Measurements from ENCODE around the gene BNC1. TPM values are rescaled to one million over a fixed set of nuclear protein-coding genes. Genes with fewer than 3 reads are reported as not detected.

BNC1 gene
- total and polyA plus RNA-seq, 4 donors = 0.13 to 0.21 TPM; not detected in 2

- H3K36me3 ChIP-seq (ENCODE audit: control insufficient read depth in 1 of 2, insufficient read depth in 2 of 2, low read length in 1 of 2) = no peaks in the 10 kb centered on the region
- H3K9me3 ChIP-seq (ENCODE audit: control insufficient read depth, low read length) = no peaks in the 10 kb centered on the region
- intact Hi-C loops (cut with DNase I) = no loop called here
- no peaks in the 10 kb centered on the region for H3K4me1 ChIP-seq (ENCODE audit: control insufficient read depth in 1 of 2, insufficient read depth in 2 of 2, low read length in 2 of 2)
- no peak overlapping the region for H3K4me3 ChIP-seq (ENCODE audit: low read length in 2 of 2)
- ATAC-seq (ENCODE audit: low FRiP score) = no peak
- H3K27me3 ChIP-seq (ENCODE audit: control insufficient read depth in 1 of 2, insufficient read depth in 2 of 2, low read length in 1 of 2) = no peaks in the 10 kb centered on the region
- H3K27ac ChIP-seq (ENCODE audit: low read depth in 1 of 2, low read length in 2 of 2) = no peak overlapping the region
- 65 to 66% methylated on average over 10 of the region's 10 CpGs for WGBS, 2 donors
- no peak for DNase-seq
Observed at GRCh38 chr15:83304861-83305703, 20.6 kb upstream of the BNC1 start.

- Histone ChIP-seq H3K27ac (ENCODE audit: low read depth in 1 of 2, low read length in 2 of 2) (no peak overlapping the region), H3K36me3 (ENCODE audit: control insufficient read depth in 1 of 2, insufficient read depth in 2 of 2, low read length in 1 of 2) (no peaks in the 10 kb centered on the region), H3K4me3 (ENCODE audit: low read length in 2 of 2) (no peak overlapping the region), H3K27me3 (ENCODE audit: control insufficient read depth in 1 of 2, insufficient read depth in 2 of 2, low read length in 1 of 2) (no peaks in the 10 kb centered on the region), H3K9me3 (ENCODE audit: control insufficient read depth, low read length) (peaks cover 3% of the 10 kb centered on the region), H3K4me1 (ENCODE audit: control insufficient read depth in 1 of 2, insufficient read depth in 2 of 2, low read length in 2 of 2) (no peaks in the 10 kb centered on the region)
- 80 to 86% methylated on average over 3 of the region's 3 CpGs for WGBS, 2 donors
- intact Hi-C loops (cut with DNase I) = no loop called here
- no peak for ATAC-seq (ENCODE audit: low FRiP score)
- DNase-seq = no peak
Observed at GRCh38 chr15:83303535-83303934, 19.1 kb upstream of the BNC1 start.

GRCh38 chr15:83300826-83301225 is 16.4 kb upstream of the BNC1 start:
- 98 to 100% methylated on average over 1 of the region's 1 CpG for WGBS, 2 donors
- ATAC-seq (ENCODE audit: low FRiP score) (no peak), DNase-seq (no peak)
- Histone ChIP-seq H3K4me1 (ENCODE audit: control insufficient read depth in 1 of 2, insufficient read depth in 2 of 2, low read length in 2 of 2) (no peaks in the 10 kb centered on the region), H3K4me3 (ENCODE audit: low read length in 2 of 2) (no peak overlapping the region), H3K9me3 (ENCODE audit: control insufficient read depth, low read length) (peaks cover 3% of the 10 kb centered on the region), H3K36me3 (ENCODE audit: control insufficient read depth in 1 of 2, insufficient read depth in 2 of 2, low read length in 1 of 2) (no peaks in the 10 kb centered on the region), H3K27ac (ENCODE audit: low read depth in 1 of 2, low read length in 2 of 2) (no peak overlapping the region), H3K27me3 (ENCODE audit: control insufficient read depth in 1 of 2, insufficient read depth in 2 of 2, low read length in 1 of 2) (no peaks in the 10 kb centered on the region)
- intact Hi-C loops (cut with DNase I) = no loop called here

GRCh38 chr15:83299462-83299861 is 15.0 kb upstream of the BNC1 start:
- peaks cover 3% of the 10 kb centered on the region for H3K9me3 ChIP-seq (ENCODE audit: control insufficient read depth, low read length)
- 49% methylated on average over 3 of the region's 3 CpGs for WGBS, 2 donors
- H3K4me3 ChIP-seq (ENCODE audit: low read length in 2 of 2) = no peak overlapping the region
- no peaks in the 10 kb centered on the region for H3K4me1 ChIP-seq (ENCODE audit: control insufficient read depth in 1 of 2, insufficient read depth in 2 of 2, low read length in 2 of 2)
- ATAC-seq (ENCODE audit: low FRiP score) (no peak), DNase-seq (no peak)
- no peaks in the 10 kb centered on the region for H3K36me3 ChIP-seq (ENCODE audit: control insufficient read depth in 1 of 2, insufficient read depth in 2 of 2, low read length in 1 of 2)
- no peaks in the 10 kb centered on the region for H3K27me3 ChIP-seq (ENCODE audit: control insufficient read depth in 1 of 2, insufficient read depth in 2 of 2, low read length in 1 of 2)
- intact Hi-C loops (cut with DNase I) = no loop called here
- no peak overlapping the region for H3K27ac ChIP-seq (ENCODE audit: low read depth in 1 of 2, low read length in 2 of 2)

GRCh38 chr15:83295417-83295816 is 11.0 kb upstream of the BNC1 start:
- no peak overlapping the region for H3K4me3 ChIP-seq (ENCODE audit: low read length in 2 of 2)
- DNase-seq (no peak), ATAC-seq (ENCODE audit: low FRiP score) (no peak)
- peaks cover 3% of the 10 kb centered on the region for H3K9me3 ChIP-seq (ENCODE audit: control insufficient read depth, low read length)
- 23 to 30% methylated on average over 6 of the region's 6 CpGs for WGBS, 2 donors
- H3K4me1 ChIP-seq (ENCODE audit: control insufficient read depth in 1 of 2, insufficient read depth in 2 of 2, low read length in 2 of 2) = no peaks in the 10 kb centered on the region
- intact Hi-C loops (cut with DNase I) = no loop called here
- no peaks in the 10 kb centered on the region for H3K27me3 ChIP-seq (ENCODE audit: control insufficient read depth in 1 of 2, insufficient read depth in 2 of 2, low read length in 1 of 2)
- H3K27ac ChIP-seq (ENCODE audit: low read depth in 1 of 2, low read length in 2 of 2) = no peak overlapping the region
- H3K36me3 ChIP-seq (ENCODE audit: control insufficient read depth in 1 of 2, insufficient read depth in 2 of 2, low read length in 1 of 2) = no peaks in the 10 kb centered on the region

- Histone ChIP-seq H3K4me1 (ENCODE audit: control insufficient read depth in 1 of 2, insufficient read depth in 2 of 2, low read length in 2 of 2) (no peaks in the 10 kb centered on the region), H3K27me3 (ENCODE audit: control insufficient read depth in 1 of 2, insufficient read depth in 2 of 2, low read length in 1 of 2) (no peaks in the 10 kb centered on the region), H3K27ac (ENCODE audit: low read depth in 1 of 2, low read length in 2 of 2) (no peak overlapping the region), H3K36me3 (ENCODE audit: control insufficient read depth in 1 of 2, insufficient read depth in 2 of 2, low read length in 1 of 2) (no peaks in the 10 kb centered on the region), H3K4me3 (ENCODE audit: low read length in 2 of 2) (no peak overlapping the region), H3K9me3 (ENCODE audit: control insufficient read depth, low read length) (no peaks in the 10 kb centered on the region)
- ATAC-seq (ENCODE audit: low FRiP score) = no peak
- 78 to 82% methylated on average over 1 of the region's 1 CpG for WGBS, 2 donors
- intact Hi-C loops (cut with DNase I) = no loop called here
- no peak for DNase-seq
Observed at GRCh38 chr15:83293201-83293600, 8.7 kb upstream of the BNC1 start.

- no peaks in the 10 kb centered on the region for H3K9me3 ChIP-seq (ENCODE audit: control insufficient read depth, low read length)
- 81% methylated on average over 5 of the region's 5 CpGs for WGBS, 2 donors
- intact Hi-C loops (cut with DNase I) = no loop called here
- H3K27me3 ChIP-seq (ENCODE audit: control insufficient read depth in 1 of 2, insufficient read depth in 2 of 2, low read length in 1 of 2) = no peaks in the 10 kb centered on the region
- no peaks in the 10 kb centered on the region for H3K36me3 ChIP-seq (ENCODE audit: control insufficient read depth in 1 of 2, insufficient read depth in 2 of 2, low read length in 1 of 2)
- H3K27ac ChIP-seq (ENCODE audit: low read depth in 1 of 2, low read length in 2 of 2) = no peak overlapping the region
- H3K4me3 ChIP-seq (ENCODE audit: low read length in 2 of 2) = no peak overlapping the region
- H3K4me1 ChIP-seq (ENCODE audit: control insufficient read depth in 1 of 2, insufficient read depth in 2 of 2, low read length in 2 of 2) = no peaks in the 10 kb centered on the region
- ATAC-seq (ENCODE audit: low FRiP score) (no peak), DNase-seq (no peak)
Observed at GRCh38 chr15:83292317-83292716, 7.9 kb upstream of the BNC1 start.

GRCh38 chr15:83290236-83290635 is 5.8 kb upstream of the BNC1 start:
- intact Hi-C loops (cut with DNase I) = no loop called here
- no peak for ATAC-seq (ENCODE audit: low FRiP score)

GRCh38 chr15:83289160-83289559 is 4.7 kb upstream of the BNC1 start:
- Histone ChIP-seq H3K4me1 (ENCODE audit: control insufficient read depth in 1 of 2, insufficient read depth in 2 of 2, low read length in 2 of 2) (no peaks in the 10 kb centered on the region), H3K4me3 (ENCODE audit: low read length in 2 of 2) (no peak overlapping the region), H3K36me3 (ENCODE audit: control insufficient read depth in 1 of 2, insufficient read depth in 2 of 2, low read length in 1 of 2) (no peaks in the 10 kb centered on the region), H3K27ac (ENCODE audit: low read depth in 1 of 2, low read length in 2 of 2) (no peak overlapping the region), H3K27me3 (ENCODE audit: control insufficient read depth in 1 of 2, insufficient read depth in 2 of 2, low read length in 1 of 2) (no peaks in the 10 kb centered on the region), H3K9me3 (ENCODE audit: control insufficient read depth, low read length) (no peaks in the 10 kb centered on the region)
- ATAC-seq (ENCODE audit: low FRiP score) (no peak), DNase-seq (no peak)
- WGBS, 2 donors = 93 to 96% methylated on average over 1 of the region's 1 CpG
- intact Hi-C loops (cut with DNase I) = no loop called here

More at GRCh38 chr15:83290236-83290635, 5.8 kb upstream of the BNC1 start:
- WGBS, 2 donors = 78 to 88% methylated on average over 4 of the region's 4 CpGs
- H3K27ac ChIP-seq (ENCODE audit: low read depth in 1 of 2, low read length in 2 of 2) = no peak overlapping the region
- H3K4me3 ChIP-seq (ENCODE audit: low read length in 2 of 2) = no peak overlapping the region
- DNase-seq = no peak
- H3K36me3 ChIP-seq (ENCODE audit: control insufficient read depth in 1 of 2, insufficient read depth in 2 of 2, low read length in 1 of 2) = no peaks in the 10 kb centered on the region
- no peaks in the 10 kb centered on the region for H3K9me3 ChIP-seq (ENCODE audit: control insufficient read depth, low read length)
- H3K4me1 ChIP-seq (ENCODE audit: control insufficient read depth in 1 of 2, insufficient read depth in 2 of 2, low read length in 2 of 2) = no peaks in the 10 kb centered on the region
- H3K27me3 ChIP-seq (ENCODE audit: control insufficient read depth in 1 of 2, insufficient read depth in 2 of 2, low read length in 1 of 2) = no peaks in the 10 kb centered on the region
